GM12878 (cell line): ENCODE measurements around the gene OVOL1. TPM values are rescaled to one million over a fixed set of nuclear protein-coding genes. Genes with fewer than 3 reads are reported as not detected.

ENCODE experiments used
- ATAC-seq: fragments of 200-7000 bp; cut with Tn5 transposase; 3 replicates; pipeline ENCODE4 v1.9.1; 2020; ENCODE audit warnings: mild to moderate bottlenecking, moderate library complexity
- BruUV-seq: library from RNA; stranded (reverse); fragments of 400-500 nt; replicated peaks from 2 replicates; lab custom pipeline; 2021; lab: Mats Ljungman, UMichigan
- CTCF ChIA-PET: fragments of 300-600 bp; sonication (Branson Sonifier 250); formaldehyde crosslinking; extraction: SDS; loops from one replicate; lab custom pipeline; 2021; ENCODE audit warnings: inconsistent platforms; lab: Yijun Ruan, JAX
- POLR2A ChIA-PET: fragments of 350-600 bp; formaldehyde crosslinking; extraction: SDS; loops from one replicate; lab custom pipeline; 2021; ENCODE audit warnings: inconsistent platforms; lab: Charles Lee
- RAD21 ChIA-PET: fragments of 300-600 bp; sonication (Branson Sonifier 250); formaldehyde crosslinking; loops from one replicate; lab custom pipeline; 2023; ENCODE audit warnings: antibody characterized with exemption; ENCODE audit not compliant: unreplicated experiment; lab: Charles Lee
- SMC1A ChIA-PET: fragments of 300-600 bp; sonication (Branson Sonifier 250); formaldehyde crosslinking; loops from one replicate; lab custom pipeline; 2023; ENCODE audit not compliant: unreplicated experiment, uncharacterized antibody; lab: Charles Lee
- DNase-seq: peaks from one replicate; pipeline ENCODE4 v3.0.0-alpha.2; 2011; ENCODE audit warnings: low read depth, low spot score
- FAIRE-seq: peaks from 3 replicates; lab custom pipeline; 2011; peaks lifted over from hg19 to GRCh38; lab: Jason Lieb, UNC
- H2AFZ ChIP-seq: 2 replicates; pipeline ENCODE4 v1.6.0; 2011; ENCODE audit warnings: low read depth, low read length, control low read depth; ENCODE audit not compliant: control insufficient read depth
- H3K27ac ChIP-seq: 2 replicates; pipeline ENCODE4 v1.5.1; 2011; ENCODE audit warnings: control low read depth; ENCODE audit not compliant: control insufficient read depth, insufficient read depth
- H3K27me3 ChIP-seq, 2 experiments: replicated peaks in 1 of 2; 2 replicates each; pipeline versions ENCODE4 v1.6.0 to v1.6.1; 2011; ENCODE audit warnings: low read length in 1 of 2; ENCODE audit not compliant: control insufficient read depth in 2 of 2, insufficient read depth in 2 of 2
- H3K36me3 ChIP-seq, 2 experiments: 2 replicates each; pipeline ENCODE4 v1.5.1; 2011; ENCODE audit warnings: low read length in 1 of 2; ENCODE audit not compliant: control insufficient read depth in 2 of 2, insufficient read depth in 2 of 2
- H3K4me1 ChIP-seq: 2 replicates; pipeline ENCODE4 v1.6.1; 2011; ENCODE audit warnings: mild to moderate bottlenecking, low read length, moderate library complexity, mixed read lengths; ENCODE audit not compliant: control insufficient read depth, insufficient read depth
- H3K4me2 ChIP-seq: 2 replicates; pipeline ENCODE4 v1.6.0; 2011; ENCODE audit warnings: control low read depth; ENCODE audit not compliant: control insufficient read depth, insufficient read depth
- H3K4me3 ChIP-seq: fragments of 200-600 bp; sonication (generic); 2 replicates; pipeline ENCODE4 v1.5.1; 2016
- H3K79me2 ChIP-seq: 2 replicates; pipeline ENCODE4 v1.6.0; 2011; ENCODE audit warnings: low read length; ENCODE audit not compliant: control insufficient read depth, insufficient read depth
- H3K9ac ChIP-seq: 2 replicates; pipeline ENCODE4 v1.8.0; 2011; ENCODE audit warnings: low read length, control low read depth, mixed read lengths; ENCODE audit not compliant: control insufficient read depth, insufficient read depth
- H3K9me3 ChIP-seq: replicated peaks from 3 replicates; pipeline ENCODE4 v1.5.1; 2011; ENCODE audit warnings: mild to moderate bottlenecking, low read length; ENCODE audit not compliant: control insufficient read depth, insufficient read depth
- H4K20me1 ChIP-seq: 2 replicates; pipeline ENCODE4 v1.6.0; 2011; ENCODE audit not compliant: control insufficient read depth, insufficient read depth
- ASH2L ChIP-seq: fragments of 300-600, 200-600 bp; sonication (generic); IDR thresholded peaks from 2 replicates; pipeline ENCODE4 v1.6.1; 2017; ENCODE audit warnings: low read depth, mild to moderate bottlenecking, borderline replicate concordance
- NBN ChIP-seq: fragments of 450-650 bp; IDR thresholded peaks from 2 replicates; pipeline ENCODE4 v1.6.1; 2016
- NFIC ChIP-seq: IDR thresholded peaks from 2 replicates; pipeline ENCODE4 v1.6.1; 2012; ENCODE audit warnings: low read depth, mild to moderate bottlenecking, inconsistent platforms, low read length, moderate library complexity
- PAX5 ChIP-seq: IDR thresholded peaks from 2 replicates; pipeline ENCODE4 v1.6.1; 2011; ENCODE audit warnings: low read depth, low read length, borderline replicate concordance
- WGBS: methylation state at CpG from one replicate; pipeline ENCODE4 v1.1.6; 2016; ENCODE audit warnings: low lambda C conversion rate; ENCODE audit not compliant: insufficient replicate concordance, insufficient coverage; ENCODE audit errors: missing lambda C conversion rate; 5-methylcytosine and 5-hydroxymethylcytosine counted together
- in situ Hi-C: fragments of 300-500 bp; cut with MboI; formaldehyde crosslinking; loops from 9 replicates; pipeline ENCODE4 v1.14.3; 2018; ENCODE audit warnings: mixed read lengths
- intact Hi-C: fragments of 100-400 bp; cut with micrococcal nuclease; formaldehyde crosslinking; loops from one replicate; pipeline ENCODE4 v1.14.2; 2022; ENCODE audit not compliant: unreplicated experiment
- polyA plus RNA-seq, 11 experiments: library from polyadenylated mRNA; depleted of rRNA in 4 of 11; unstranded in 6 of 11; stranded (reverse) in 5 of 11; fragments of >200 nt; fragmentation: Nextera tagmentation in 4 of 11; fragmentation: Illumina TruSeq in 1 of 11; extraction: Ambion mirVana in 4 of 11; extraction: Trizol in 1 of 11; gene quantifications; 1 replicate in 1 of 11; 2 replicates in 10 of 11; pipeline versions ENCODE4 v1.2.1 to v1.2.3, GENCODE V29; 2011 to 2016; ENCODE audit warnings: inconsistent platforms in 2 of 11, missing spikeins in 2 of 11, low read depth in 1 of 11
- total RNA-seq, 4 experiments: library from RNA; depleted of rRNA in 3 of 4; stranded (reverse); fragments of >200 nt in 3 of 4; fragmentation: Illumina TruSeq in 1 of 4; extraction: Trizol in 1 of 4; gene quantifications; 2 replicates each; pipeline versions ENCODE4 v1.2.1 to v1.2.3, GENCODE V29; 2013 to 2021
- TF ChIP-seq, protein P1 (sequence below): fragments of 450-650 bp; IDR thresholded peaks from 2 replicates; pipeline ENCODE4 v1.6.1; 2014; ENCODE audit warnings: mild to moderate bottlenecking
- TF ChIP-seq, protein P2 (sequence below): fragments of 450-650 bp; formaldehyde crosslinking; IDR thresholded peaks from 2 replicates; pipeline ENCODE4 v1.4.0; 2020; ENCODE audit warnings: mild to moderate bottlenecking, moderate library complexity

The OVOL1 gene
- total and polyA plus RNA-seq, 10 of the 15 experiments (the other 5 are each of a cell fraction or from before 2014, with no cell fraction given), result 0.04 to 0.96 (median 0.09) TPM; not detected in 7

DNA sequence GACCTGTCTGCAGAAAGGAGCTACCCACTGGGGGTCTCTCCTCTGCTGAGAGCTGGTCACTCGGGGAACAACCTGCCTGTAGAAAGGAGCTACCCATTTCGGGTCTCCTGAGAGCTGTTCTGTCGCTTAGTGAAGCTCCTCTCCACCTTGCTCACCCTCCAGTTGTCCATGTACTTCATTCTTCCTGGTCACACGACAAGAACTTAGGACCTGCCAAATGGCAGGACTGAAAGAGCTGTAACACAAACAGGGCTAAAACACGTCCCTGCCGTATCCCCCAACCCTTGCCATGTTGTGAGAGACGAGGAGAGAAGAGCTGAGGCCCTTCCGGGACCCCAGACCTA is 42.2 kb upstream of the OVOL1 start:
- no peaks in the 10 kb centered on the region for H3K4me1 ChIP-seq
- CTCF ChIA-PET, result interaction anchor here (0.6 to 1.4 kb wide), 6 partner anchors 18 to 277 kb away, joined by 3 to 9 read pairs (median 4); no protein-coding TSS in a partner anchor
- in situ Hi-C loops (no loop called here), intact Hi-C loops (no loop called here)
- H3K9me3 ChIP-seq, result no peaks in the 10 kb centered on the region
- 47% methylated on average over 8 of the region's 8 CpGs for WGBS
- ATAC-seq (no peak), DNase-seq (no peak), FAIRE-seq (no peak)
- H3K9ac ChIP-seq, result no peak overlapping the region
- no peaks in the 10 kb centered on the region; a peak in 2 of 4 replicates for H3K27me3 ChIP-seq
- no peak overlapping the region for H3K4me2 ChIP-seq
- no peaks in the 10 kb centered on the region for H4K20me1 ChIP-seq
- no peaks in the 10 kb centered on the region for H3K36me3 ChIP-seq
- SMC1A ChIA-PET, result no interaction called here
- BruUV-seq, result no TSS peak
- no peak overlapping the region for H3K27ac ChIP-seq
- POLR2A ChIA-PET, result no interaction called here
- TF ChIP-seq ASH2L, result no peak
- TF ChIP-seq, protein P1, sequence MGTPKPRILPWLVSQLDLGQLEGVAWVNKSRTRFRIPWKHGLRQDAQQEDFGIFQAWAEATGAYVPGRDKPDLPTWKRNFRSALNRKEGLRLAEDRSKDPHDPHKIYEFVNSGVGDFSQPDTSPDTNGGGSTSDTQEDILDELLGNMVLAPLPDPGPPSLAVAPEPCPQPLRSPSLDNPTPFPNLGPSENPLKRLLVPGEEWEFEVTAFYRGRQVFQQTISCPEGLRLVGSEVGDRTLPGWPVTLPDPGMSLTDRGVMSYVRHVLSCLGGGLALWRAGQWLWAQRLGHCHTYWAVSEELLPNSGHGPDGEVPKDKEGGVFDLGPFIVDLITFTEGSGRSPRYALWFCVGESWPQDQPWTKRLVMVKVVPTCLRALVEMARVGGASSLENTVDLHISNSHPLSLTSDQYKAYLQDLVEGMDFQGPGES, result no peak
- TF ChIP-seq NFIC, result no peak
- no peak for TF ChIP-seq NBN
- no peak for TF ChIP-seq PAX5
- TF ChIP-seq, protein P2, sequence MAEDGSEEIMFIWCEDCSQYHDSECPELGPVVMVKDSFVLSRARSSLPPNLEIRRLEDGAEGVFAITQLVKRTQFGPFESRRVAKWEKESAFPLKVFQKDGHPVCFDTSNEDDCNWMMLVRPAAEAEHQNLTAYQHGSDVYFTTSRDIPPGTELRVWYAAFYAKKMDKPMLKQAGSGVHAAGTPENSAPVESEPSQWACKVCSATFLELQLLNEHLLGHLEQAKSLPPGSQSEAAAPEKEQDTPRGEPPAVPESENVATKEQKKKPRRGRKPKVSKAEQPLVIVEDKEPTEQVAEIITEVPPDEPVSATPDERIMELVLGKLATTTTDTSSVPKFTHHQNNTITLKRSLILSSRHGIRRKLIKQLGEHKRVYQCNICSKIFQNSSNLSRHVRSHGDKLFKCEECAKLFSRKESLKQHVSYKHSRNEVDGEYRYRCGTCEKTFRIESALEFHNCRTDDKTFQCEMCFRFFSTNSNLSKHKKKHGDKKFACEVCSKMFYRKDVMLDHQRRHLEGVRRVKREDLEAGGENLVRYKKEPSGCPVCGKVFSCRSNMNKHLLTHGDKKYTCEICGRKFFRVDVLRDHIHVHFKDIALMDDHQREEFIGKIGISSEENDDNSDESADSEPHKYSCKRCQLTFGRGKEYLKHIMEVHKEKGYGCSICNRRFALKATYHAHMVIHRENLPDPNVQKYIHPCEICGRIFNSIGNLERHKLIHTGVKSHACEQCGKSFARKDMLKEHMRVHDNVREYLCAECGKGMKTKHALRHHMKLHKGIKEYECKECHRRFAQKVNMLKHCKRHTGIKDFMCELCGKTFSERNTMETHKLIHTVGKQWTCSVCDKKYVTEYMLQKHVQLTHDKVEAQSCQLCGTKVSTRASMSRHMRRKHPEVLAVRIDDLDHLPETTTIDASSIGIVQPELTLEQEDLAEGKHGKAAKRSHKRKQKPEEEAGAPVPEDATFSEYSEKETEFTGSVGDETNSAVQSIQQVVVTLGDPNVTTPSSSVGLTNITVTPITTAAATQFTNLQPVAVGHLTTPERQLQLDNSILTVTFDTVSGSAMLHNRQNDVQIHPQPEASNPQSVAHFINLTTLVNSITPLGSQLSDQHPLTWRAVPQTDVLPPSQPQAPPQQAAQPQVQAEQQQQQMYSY (CRISPR knock-in tag), result no peak
- RAD21 ChIA-PET, result interaction anchor here (1.0 kb wide), 1 partner anchor 35 kb away, joined by 4 read pairs; no protein-coding TSS in a partner anchor
- H2AFZ ChIP-seq, result no peak overlapping the region
- no peak overlapping the region for H3K4me3 ChIP-seq
- no peaks in the 10 kb centered on the region for H3K79me2 ChIP-seq
